ENCODE data around the gene KAZALD1. TPM values are rescaled to one million over a fixed set of nuclear protein-coding genes. Genes with fewer than 3 reads are reported as not detected.

KAZALD1 gene
- total RNA-seq, 1 experiment from 2014 or later: 15.1 TPM

DNA sequence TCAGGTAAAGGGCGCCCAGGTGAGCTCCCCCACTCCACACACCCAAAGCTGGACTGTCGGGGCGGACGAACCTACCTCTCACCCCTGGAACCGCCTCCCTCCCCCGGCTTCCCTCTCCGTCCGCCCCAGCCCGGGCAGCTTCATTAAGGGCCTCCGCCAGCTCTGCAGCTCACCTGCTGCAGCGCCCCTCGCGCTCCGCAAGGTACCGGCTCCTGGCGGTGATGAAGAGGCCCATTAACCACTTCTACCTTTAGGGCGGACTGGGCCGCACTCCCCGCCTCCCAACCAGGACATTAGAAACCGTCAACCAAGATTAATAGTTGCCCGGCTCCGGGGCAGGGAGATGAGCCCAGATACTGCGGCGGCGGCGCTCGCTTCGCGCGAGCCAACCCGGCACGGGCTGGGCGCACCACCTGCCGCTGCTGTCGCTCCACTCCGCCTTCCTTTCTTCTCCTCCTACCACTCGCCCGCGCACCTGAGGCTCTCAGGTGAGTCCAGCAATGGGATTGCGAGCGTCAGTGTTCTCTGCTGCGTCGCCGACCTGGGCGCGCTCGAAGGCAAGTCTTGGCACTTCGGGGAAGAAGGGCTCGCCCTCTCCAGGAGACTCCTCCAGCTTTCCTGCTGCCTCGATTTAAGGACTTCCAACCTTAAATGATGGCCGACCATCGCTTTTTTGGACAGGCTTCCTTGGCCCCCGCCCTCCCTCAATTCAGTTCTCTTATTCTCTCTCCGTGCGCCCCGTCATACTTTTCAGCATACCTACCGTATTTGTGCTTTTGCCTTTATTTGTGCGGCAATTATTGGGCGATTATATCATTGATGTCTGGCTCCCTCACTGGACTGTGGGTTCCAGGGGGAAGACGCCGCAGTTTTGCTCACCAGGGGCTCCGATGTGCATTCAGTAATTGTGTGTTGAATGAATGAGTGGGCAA, 13.6 kb upstream of the KAZALD1 start:
- no peak for DNase-seq (ENCODE audit: low read depth)

DNA sequence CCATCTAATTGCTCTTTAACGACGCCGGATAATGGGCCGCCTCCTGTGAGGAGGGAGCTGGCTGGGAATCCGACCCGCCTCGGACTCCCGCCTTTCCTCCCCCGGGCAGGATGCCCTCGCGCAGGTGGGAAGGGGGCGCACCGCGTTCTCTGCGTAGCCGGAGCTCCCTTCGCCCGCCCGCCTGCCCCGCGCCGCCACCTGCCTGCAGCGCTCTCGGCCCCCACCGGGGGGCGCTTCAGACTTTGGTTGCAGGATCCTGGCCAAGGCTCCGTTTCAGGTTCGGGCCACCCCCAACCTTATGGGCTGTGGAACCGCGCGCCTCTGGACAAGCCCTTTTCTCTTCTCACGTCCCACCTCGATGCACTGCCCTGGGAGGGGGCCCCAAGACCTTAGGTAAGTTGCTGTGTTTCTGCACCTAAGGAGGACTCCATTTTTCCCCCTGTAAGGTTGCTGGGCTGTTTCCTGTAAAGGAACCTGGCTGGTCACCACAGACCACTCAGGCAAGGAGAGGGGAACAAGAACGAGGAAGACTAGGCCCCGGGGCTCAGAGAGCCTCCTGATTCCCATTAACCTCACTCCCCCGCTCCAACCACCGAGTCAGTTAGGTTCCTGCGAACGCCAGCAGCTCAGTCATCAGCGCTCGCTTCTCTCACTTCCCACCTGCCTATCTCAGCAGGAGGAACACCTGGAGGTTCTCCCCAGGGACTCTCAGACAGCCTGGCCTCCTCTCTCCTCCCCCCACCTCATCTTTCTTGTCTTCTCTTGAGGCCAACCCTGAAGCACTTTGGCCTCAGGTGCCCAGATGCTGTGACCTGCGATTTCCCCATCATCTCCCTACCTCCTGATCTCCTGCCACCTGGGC, 11.3 kb upstream of the KAZALD1 start:
- no peak for DNase-seq (ENCODE audit: low read depth)

- DNase-seq (ENCODE audit: low read depth): peak; percentile 84
These were observed 9.5 kb upstream of the KAZALD1 start for GRCh38 chr10:101052285-101052684.

DNA sequence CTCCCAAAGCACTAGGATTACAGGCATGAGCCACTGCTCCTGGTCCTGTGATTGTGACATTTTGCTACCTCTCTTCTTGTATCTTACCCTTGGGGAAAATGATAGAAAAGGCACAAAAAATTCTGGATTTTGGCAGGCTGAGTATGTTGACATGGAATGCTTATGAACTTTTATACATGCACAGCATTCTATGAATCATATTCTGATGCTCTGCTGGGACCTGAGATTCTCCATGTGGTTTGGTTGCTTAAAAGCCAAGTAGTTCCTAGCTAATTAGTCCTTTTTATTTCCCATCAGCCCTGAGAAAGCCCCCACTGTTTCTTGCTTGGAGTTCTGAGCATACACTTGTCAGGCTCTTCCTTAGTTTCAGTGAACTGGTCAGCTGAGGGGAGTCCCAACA, 8.3 kb upstream of the KAZALD1 start:
- DNase-seq (ENCODE audit: low read depth): peak; percentile 54

GRCh38 chr10:101054351-101054750, 7.4 kb upstream of the KAZALD1 start:
- no peak for DNase-seq (ENCODE audit: low read depth)

DNA sequence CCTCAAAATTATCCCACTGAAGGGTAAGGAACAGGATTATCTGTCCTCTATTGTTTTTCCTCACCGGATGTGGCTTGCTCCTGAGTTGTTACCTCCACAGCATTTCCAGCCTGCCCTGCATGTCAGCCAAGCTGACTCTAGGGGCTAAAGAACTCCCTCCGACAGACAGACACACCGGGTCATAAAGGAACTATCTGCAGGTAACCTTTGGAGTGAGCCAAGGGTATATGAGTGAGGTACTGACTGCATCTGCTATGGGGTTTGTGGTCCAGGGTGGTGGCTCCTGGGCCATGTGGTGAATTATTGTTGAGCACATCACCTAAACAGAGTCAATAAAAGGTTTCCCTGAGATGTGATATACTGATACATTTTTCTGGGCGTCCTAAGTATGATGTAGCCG, 6.9 kb upstream of the KAZALD1 start:
- no peak for DNase-seq (ENCODE audit: low read depth)

GRCh38 chr10:101055411-101055810, 6.4 kb upstream of the KAZALD1 start:
- no peak for DNase-seq (ENCODE audit: low read depth)

DNA sequence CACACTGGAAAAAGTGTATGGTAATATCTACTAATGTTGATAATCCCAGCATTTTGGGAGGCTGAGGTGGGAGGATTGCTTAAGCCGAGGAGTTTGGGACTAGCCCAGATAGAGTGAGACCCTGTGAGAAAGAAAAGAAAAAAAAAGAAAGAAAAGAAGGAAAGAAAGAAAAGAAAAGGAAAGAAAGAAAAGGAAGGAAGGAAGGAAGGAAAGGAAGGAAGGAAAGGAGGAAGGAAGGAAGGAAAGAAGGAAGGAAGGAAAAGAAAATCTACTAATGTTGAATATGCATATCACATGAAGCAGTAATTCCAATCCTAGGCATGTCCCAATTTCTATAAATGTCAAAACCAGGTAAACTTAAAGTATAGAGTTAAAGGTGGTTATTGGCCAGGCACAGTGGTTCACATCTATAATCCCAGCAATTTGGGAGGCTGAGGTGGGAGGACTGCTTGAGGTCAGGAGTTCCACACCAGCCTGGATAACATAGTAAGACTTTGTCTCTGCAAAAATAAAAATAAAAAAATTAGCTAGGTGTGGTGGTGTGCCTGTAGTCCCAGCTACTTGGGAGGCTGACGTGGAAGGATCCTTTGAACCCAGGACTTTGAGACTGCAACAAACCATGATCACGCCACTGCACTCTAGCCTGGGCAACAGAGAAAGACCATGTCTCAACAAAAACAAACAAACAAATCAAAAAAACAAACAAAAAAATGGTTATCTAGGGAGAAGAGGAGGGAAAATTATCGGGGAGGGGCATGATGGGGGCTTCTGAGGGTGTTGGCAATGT, 5.2 kb upstream of the KAZALD1 start:
- DNase-seq (ENCODE audit: low read depth): no peak

- DNase-seq (ENCODE audit: low read depth): peak; percentile 96
These were observed 1.5 kb upstream of the KAZALD1 start for GRCh38 chr10:101060036-101060950.

- peak; percentile 92 for DNase-seq (ENCODE audit: low read depth)
These were observed 702 bp upstream of the KAZALD1 start for GRCh38 chr10:101060951-101061623.

DNA sequence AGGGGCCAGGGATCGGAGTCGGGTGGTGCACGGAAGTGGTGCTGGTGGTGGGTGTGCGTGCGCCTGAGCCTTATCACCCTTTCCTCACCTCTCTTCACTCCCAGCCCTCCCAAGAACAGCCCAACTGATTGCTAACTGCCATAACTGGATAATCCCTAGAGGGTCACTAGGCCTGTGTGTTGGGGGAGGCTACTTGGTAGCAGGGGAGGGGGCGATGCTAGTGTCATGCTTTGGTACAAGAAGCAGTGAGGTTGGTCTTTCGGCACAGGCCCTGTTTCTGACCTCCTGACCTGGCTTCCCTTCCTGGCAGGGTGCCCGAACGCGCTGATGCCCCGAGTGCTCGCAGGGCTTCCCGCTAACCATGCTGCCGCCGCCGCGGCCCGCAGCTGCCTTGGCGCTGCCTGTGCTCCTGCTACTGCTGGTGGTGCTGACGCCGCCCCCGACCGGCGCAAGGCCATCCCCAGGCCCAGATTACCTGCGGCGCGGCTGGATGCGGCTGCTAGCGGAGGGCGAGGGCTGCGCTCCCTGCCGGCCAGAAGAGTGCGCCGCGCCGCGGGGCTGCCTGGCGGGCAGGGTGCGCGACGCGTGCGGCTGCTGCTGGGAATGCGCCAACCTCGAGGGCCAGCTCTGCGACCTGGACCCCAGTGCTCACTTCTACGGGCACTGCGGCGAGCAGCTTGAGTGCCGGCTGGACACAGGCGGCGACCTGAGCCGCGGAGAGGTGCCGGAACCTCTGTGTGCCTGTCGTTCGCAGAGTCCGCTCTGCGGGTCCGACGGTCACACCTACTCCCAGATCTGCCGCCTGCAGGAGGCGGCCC, 652 bp downstream of the KAZALD1 start:
- DNase-seq (ENCODE audit: low read depth): no peak

GRCh38 chr10:101063050-101063525, 1.3 kb downstream of the KAZALD1 start:
- no peak for DNase-seq (ENCODE audit: low read depth)

- no peak for DNase-seq (ENCODE audit: low read depth)
These were observed 2.0 kb downstream of the KAZALD1 start for GRCh38 chr10:101063548-101064414.

- DNase-seq (ENCODE audit: low read depth): no peak
These were observed 2.7 kb downstream of the KAZALD1 start for GRCh38 chr10:101064415-101065030.

GRCh38 chr10:101065481-101066145, 3.8 kb downstream of the KAZALD1 start:
- DNase-seq (ENCODE audit: low read depth): no peak

DNA sequence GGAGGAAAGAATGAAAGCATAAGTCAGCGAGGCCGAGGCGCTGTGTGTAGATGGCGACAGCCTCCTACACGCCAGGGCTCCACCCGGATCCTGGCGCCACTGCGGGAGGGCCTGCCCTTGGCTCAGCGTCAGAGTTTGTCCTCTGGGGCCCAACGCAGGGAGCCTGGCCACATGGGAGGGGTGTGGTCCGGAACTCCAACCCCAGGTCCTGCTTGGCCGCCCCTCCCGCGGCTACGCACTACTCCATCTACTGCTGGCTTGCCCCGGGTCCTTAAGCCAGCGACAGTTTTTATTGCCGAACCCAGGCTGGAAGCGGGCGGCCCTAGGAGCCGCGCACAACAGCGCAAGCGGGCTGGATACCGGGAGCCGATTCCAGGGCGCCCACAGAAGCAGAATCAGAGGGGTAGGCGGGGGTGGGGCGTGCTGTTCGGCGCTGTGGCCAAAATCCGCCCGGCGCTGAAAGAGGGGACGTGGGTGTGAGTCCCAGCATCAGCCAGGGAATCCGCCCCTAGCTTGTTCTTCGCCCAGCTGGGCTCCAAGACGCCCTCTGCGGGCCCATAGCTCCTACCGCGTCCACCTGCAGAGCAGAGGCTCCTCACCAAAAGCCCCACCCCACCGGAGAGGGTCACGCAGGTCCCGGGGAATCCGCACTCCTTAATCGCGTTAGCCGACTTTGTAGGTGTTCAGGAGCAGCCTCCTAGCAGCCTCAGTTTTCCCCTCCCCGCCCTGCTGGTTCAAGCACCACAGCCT, 4.5 kb downstream of the KAZALD1 start:
- DNase-seq (ENCODE audit: low read depth): peak; percentile 68

Measured in LHCN-M2 (cell line).